ENCODE results near the gene PCDH7.

- TF ChIP-seq CTCF (conservative IDR thresholded peaks at IDR 0.05; ENCODE audit: low read depth in 2 of 2), result no peak
- no peak for TF ChIP-seq POLR2AphosphoS5 (IDR thresholded peaks at IDR 0.05; ENCODE audit: low read depth)
- no peak for TF ChIP-seq EZH2phosphoT487 (IDR thresholded peaks at IDR 0.05; ENCODE audit: unreplicated experiment)
- no peak for TF ChIP-seq CREB1 (CRISPR knock-in tag; IDR thresholded peaks at IDR 0.05; ENCODE audit: low read depth)
- TF ChIP-seq EZH2 (IDR thresholded peaks at IDR 0.05; ENCODE audit: low read depth, unreplicated experiment), result no peak
- no peak for TF ChIP-seq REST (IDR thresholded peaks at IDR 0.05; ENCODE audit: unreplicated experiment)
- TF ChIP-seq ZNF462 (CRISPR knock-in tag; IDR thresholded peaks at IDR 0.05), result no peak
- TF ChIP-seq, protein P1, sequence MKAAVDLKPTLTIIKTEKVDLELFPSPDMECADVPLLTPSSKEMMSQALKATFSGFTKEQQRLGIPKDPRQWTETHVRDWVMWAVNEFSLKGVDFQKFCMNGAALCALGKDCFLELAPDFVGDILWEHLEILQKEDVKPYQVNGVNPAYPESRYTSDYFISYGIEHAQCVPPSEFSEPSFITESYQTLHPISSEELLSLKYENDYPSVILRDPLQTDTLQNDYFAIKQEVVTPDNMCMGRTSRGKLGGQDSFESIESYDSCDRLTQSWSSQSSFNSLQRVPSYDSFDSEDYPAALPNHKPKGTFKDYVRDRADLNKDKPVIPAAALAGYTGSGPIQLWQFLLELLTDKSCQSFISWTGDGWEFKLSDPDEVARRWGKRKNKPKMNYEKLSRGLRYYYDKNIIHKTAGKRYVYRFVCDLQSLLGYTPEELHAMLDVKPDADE (IDR thresholded peaks at IDR 0.05), result no peak
These were observed 3.2 kb downstream of the PCDH7 start for GRCh38 chr4:30723201-30723955.
